GM19463 (cell line): ENCODE measurements around the gene DUSP23.

ENCODE experiments used
- ATAC-seq: cut with Tn5 transposase; IDR thresholded peaks from one replicate; pipeline ENCODE4 v1.9.1; 2021; ENCODE audit warnings: mild to moderate bottlenecking, moderate library complexity; ENCODE audit not compliant: unreplicated experiment

DUSP23 gene

GRCh38 chr1:159827102-159827490, 46.3 kb downstream of the DUSP23 start:
- no peak for ATAC-seq

GRCh38 chr1:159827549-159827948, 46.8 kb downstream of the DUSP23 start:
- no peak for ATAC-seq

- ATAC-seq: no peak
These were observed 47.4 kb downstream of the DUSP23 start for GRCh38 chr1:159828176-159828575.

- no peak for ATAC-seq
These were observed 48.0 kb downstream of the DUSP23 start for GRCh38 chr1:159828581-159829272.

GRCh38 chr1:159829273-159829634, 48.5 kb downstream of the DUSP23 start:
- peak; percentile 88 for ATAC-seq

GRCh38 chr1:159829822-159830465, 49.2 kb downstream of the DUSP23 start:
- ATAC-seq: no peak

DNA sequence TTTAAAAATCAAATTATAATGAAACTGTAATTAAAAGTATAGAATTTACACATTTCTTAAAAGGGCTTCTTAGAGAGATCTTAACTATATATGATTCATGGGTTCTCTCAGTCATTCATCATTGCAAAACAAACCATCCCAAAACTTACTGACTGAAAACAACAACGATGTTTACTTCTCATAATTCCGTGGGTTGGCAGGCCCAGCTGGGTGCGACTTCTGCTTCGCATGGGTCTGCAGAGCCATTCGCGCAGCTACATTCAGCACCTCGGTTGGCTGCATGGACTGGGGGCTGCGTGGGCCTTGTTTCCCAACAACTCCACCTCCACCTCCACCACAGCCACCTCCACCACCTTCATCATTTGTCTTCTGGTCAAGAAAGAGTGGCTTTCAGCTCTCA, 50.0 kb downstream of the DUSP23 start:
- ATAC-seq: no peak

- no peak for ATAC-seq
These were observed 50.8 kb downstream of the DUSP23 start for GRCh38 chr1:159831412-159832141.
